Measurements from ENCODE around the gene TMTC3. TPM values are rescaled to one million over a fixed set of nuclear protein-coding genes. Genes with fewer than 3 reads are reported as not detected.

The TMTC3 gene
- total and polyA plus RNA-seq, 2 of the 4 experiments (the other 2 are of a cell fraction): 3.7 to 44.3 TPM

DNA sequence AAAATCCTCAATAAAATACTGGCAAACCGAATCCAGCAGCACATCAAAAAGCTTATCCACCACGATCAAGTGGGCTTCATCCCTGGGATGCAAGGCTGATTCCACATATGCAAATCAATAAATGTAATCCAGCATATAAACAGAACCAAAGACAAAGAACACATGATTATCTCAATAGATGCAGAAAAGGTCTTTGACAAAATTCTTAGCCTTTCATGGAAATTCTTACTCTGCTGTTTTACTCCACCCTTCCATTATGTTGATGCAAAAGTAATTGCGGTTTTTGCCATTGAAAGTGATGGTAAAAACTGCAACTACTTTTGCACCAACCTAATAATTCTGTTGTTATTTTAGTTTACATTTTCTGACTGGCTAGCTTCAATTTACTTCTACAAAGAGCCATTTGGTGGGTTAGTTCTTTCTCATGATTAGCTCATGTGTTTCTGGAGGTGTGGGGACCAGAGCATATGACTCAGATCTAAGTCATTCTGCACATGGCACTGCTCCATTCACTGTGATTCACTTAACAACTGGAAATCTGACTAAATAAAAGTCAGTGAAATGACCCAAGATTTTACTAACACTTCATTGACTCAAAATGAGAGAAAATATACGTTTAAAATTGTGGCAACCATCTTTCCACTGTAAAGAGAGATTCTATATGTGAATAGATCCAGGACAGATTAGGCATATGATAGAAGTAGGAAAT is 99.9 kb downstream of the TMTC3 start:
- Histone ChIP-seq H3K27ac (ENCODE audit: insufficient read depth, low read length) (peak overlapping the region; percentile 82; the same call in 1 of the 2 replicates), H3K23ac (ENCODE audit: low read depth, low read length) (peak overlapping the region; percentile 91; the same call in 1 of the 2 replicates), H3K4me3 (ENCODE audit: insufficient read depth, low read depth, low read length) (no peak overlapping the region), H3K56ac (ENCODE audit: extremely low read depth, insufficient read depth, low read length) (peak overlapping the region; percentile 95), H2BK15ac (ENCODE audit: low read depth, low read length) (peak overlapping the region; percentile 98; the same call in 2 of the 3 replicates), H3K36me3 (ENCODE audit: control insufficient read depth, insufficient read depth, low read length) (no peaks in the 10 kb centered on the region), H2AK5ac (ENCODE audit: low read depth, low read length) (no peak overlapping the region), H2AFZ (replicated peaks; ENCODE audit: low read length, poor library complexity) (no peak overlapping the region), H4K20me1 (ENCODE audit: insufficient read depth, low read length) (no peaks in the 10 kb centered on the region), H2BK20ac (ENCODE audit: low read depth, low read length) (peak overlapping the region; percentile 93), H2AK9ac (replicated peaks; ENCODE audit: low read depth, low read length, poor library complexity) (no peak overlapping the region), H3K4ac (ENCODE audit: low read depth, low read length) (peak overlapping the region; percentile 81; the same call in 1 of the 2 replicates), H3K79me1 (ENCODE audit: low read depth in 1 of 2, low read length in 2 of 2) (no peaks in the 10 kb centered on the region), H3K4me2 (ENCODE audit: low read depth, low read length) (peak overlapping the region; percentile 69), H4K91ac (ENCODE audit: insufficient read depth, low read depth, low read length) (peak overlapping the region; percentile 89; the same call in 1 of the 2 replicates), H4K5ac (ENCODE audit: low read depth, low read length) (peak overlapping the region; percentile 93), H3K18ac (ENCODE audit: low read depth, low read length) (peak overlapping the region; percentile 94), H2BK5ac (ENCODE audit: low read depth, low read length, poor library complexity, severe bottlenecking) (peak overlapping the region; percentile 98), H3K9ac (ENCODE audit: low read depth, low read length) (0 out of 2 replicates have a peak overlapping the region, but pooled peaks have one; percentile 19), H4K8ac (ENCODE audit: low read depth in 2 of 2, low read length in 2 of 2) (peak overlapping the region; percentile 65 to 85), H3K27me3 (ENCODE audit: control insufficient read depth, insufficient read depth, low read length) (no peaks in the 10 kb centered on the region), H3K14ac (replicated peaks; ENCODE audit: low read depth, low read length) (peak overlapping the region; percentile 75; the same call in 1 of the 2 replicates), H2BK120ac (ENCODE audit: low read depth, low read length) (peak overlapping the region; percentile 92), H3K4me1 (ENCODE audit: control insufficient read depth, insufficient read depth, low read length) (peaks cover 8% of the 10 kb centered on the region), H3K9me3 (ENCODE audit: control insufficient read depth, insufficient read depth, low read length) (no peaks in the 10 kb centered on the region; the same call in 1 of the 2 replicates), H3K9me1 (ENCODE audit: insufficient read depth, low read length) (no peaks in the 10 kb centered on the region; the same call in 1 of the 2 replicates)
- DNase-seq: peak; percentile 99
- ATAC-seq (ENCODE audit: low read depth): peak; percentile 87
- WGBS, 2 experiments (ENCODE audit: extremely low coverage in 2 of 2, insufficient read length in 1 of 2): no CpG with 5 or more reads among the region's 4 CpGs
- intact Hi-C loops (cut with micrococcal nuclease) (no loop called here), in situ Hi-C loops (cut with MboI; ENCODE audit: low sequenced_read_pairs) (no loop called here), dilution Hi-C loops (cut with HindIII; ENCODE audit: low sequenced_read_pairs, unreplicated experiment) (no loop called here)
- TF ChIP-seq RAD21 (IDR thresholded peaks at IDR 0.05; ENCODE audit: low read length) (no peak), MAZ (IDR thresholded peaks at IDR 0.05; ENCODE audit: borderline replicate concordance, low read depth, low read length) (no peak), FOS (IDR thresholded peaks at IDR 0.05; ENCODE audit: low read depth, low read length) (peak; percentile 91), CEBPB (IDR thresholded peaks at IDR 0.05; ENCODE audit: low read depth, low read length) (peak; percentile 56; the same call in 1 of the 2 replicates), BHLHE40 (IDR thresholded peaks at IDR 0.05; ENCODE audit: low read depth, low read length) (peak; percentile 53; the same call in 1 of the 2 replicates), MXI1 (IDR thresholded peaks at IDR 0.05; ENCODE audit: borderline replicate concordance, low read depth, low read length) (no peak)
- TF ChIP-seq, protein P1, sequence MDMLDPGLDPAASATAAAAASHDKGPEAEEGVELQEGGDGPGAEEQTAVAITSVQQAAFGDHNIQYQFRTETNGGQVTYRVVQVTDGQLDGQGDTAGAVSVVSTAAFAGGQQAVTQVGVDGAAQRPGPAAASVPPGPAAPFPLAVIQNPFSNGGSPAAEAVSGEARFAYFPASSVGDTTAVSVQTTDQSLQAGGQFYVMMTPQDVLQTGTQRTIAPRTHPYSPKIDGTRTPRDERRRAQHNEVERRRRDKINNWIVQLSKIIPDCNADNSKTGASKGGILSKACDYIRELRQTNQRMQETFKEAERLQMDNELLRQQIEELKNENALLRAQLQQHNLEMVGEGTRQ (IDR thresholded peaks at IDR 0.05; ENCODE audit: low read depth, low read length): peak; percentile 22; the same call in 1 of the 2 replicates
- ChIA-PET CTCF (no interaction called here), POLR2A (ENCODE audit: unreplicated experiment) (no interaction called here)
- no TSS peak for BruUV-seq (replicated peaks)

Data from IMR-90 (cell line).